HAP-1 (cell line): ENCODE results near the gene PDLIM5.
"Not testable (repeated sequence)": the region's sequence is repeated elsewhere in the genome, so short reads cannot be mapped to it uniquely, and the experiment has no call there.

ENCODE experiments used
- DNase-seq, 2 experiments: peaks; one replicate each; pipeline ENCODE4 v3.0.0-alpha.2; 2016 to 2020; ENCODE audit warnings: low spot score in 2 of 2
- H3K27me3 ChIP-seq: fragments of 250-450 bp; sonication (Bioruptor Pico); 2 replicates; pipeline ENCODE4 v1.5.1; 2020; ENCODE audit warnings: low read depth, mild to moderate bottlenecking, moderate library complexity
- H3K36me3 ChIP-seq: fragments of 250-450 bp; sonication (Bioruptor Pico); replicated peaks from 2 replicates; pipeline ENCODE4 v1.5.1; 2020; ENCODE audit warnings: mild to moderate bottlenecking
- H3K4me1 ChIP-seq: fragments of 250-450 bp; sonication (Bioruptor Pico); 2 replicates; pipeline ENCODE4 v1.5.1; 2020; ENCODE audit warnings: mild to moderate bottlenecking
- H3K4me3 ChIP-seq: fragments of 250-450 bp; sonication (Bioruptor Pico); 2 replicates; pipeline ENCODE4 v1.5.1; 2020; ENCODE audit warnings: mild to moderate bottlenecking, moderate library complexity
- H3K9me3 ChIP-seq: fragments of 250-450 bp; sonication (Bioruptor Pico); 2 replicates; pipeline ENCODE4 v1.5.1; 2020; ENCODE audit warnings: mild to moderate bottlenecking, moderate library complexity
- in situ Hi-C: fragments of 300-500 bp; cut with MboI; formaldehyde crosslinking; loops from 3 replicates; pipeline ENCODE4 v1.14.3; 2020; ENCODE audit warnings: low sequenced_read_pairs, inconsistent platforms, mixed read lengths

Gene PDLIM5

DNA sequence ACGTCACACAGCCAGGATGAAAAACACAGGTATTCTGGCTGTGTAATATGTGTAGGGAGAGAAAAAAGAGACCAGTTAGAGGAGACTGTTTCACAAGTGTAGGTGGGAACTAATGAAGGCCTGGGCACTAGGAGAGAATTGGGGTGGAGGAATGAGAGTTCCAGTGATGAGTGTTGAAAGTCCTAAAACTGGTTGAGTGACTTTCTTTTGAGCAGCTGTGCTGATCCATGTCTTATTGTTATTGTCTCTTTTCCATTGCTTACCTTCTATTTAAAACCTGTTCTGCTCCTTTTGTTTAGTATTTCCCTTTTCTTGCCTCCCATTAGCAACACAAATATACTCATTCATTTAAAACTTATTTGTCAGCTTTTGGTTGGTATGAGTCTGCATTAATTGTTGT is 88.7 kb downstream of the PDLIM5 start:
- H3K27me3 ChIP-seq, result no peaks in the 10 kb centered on the region
- peaks cover 59% of the 10 kb centered on the region for H3K4me1 ChIP-seq
- H3K4me3 ChIP-seq, result no peak overlapping the region
- in situ Hi-C loops, result no loop called here
- peak in 1 of 2 experiments; percentile 70 for DNase-seq
- H3K9me3 ChIP-seq, result no peaks in the 10 kb centered on the region
- no peaks in the 10 kb centered on the region for H3K36me3 ChIP-seq

GRCh38 chr4:94544811-94545210 is 93.1 kb downstream of the PDLIM5 start:
- H3K4me3 ChIP-seq, result no peak overlapping the region
- H3K27me3 ChIP-seq, result no peaks in the 10 kb centered on the region
- H3K4me1 ChIP-seq, result peaks cover 43% of the 10 kb centered on the region
- no peaks in the 10 kb centered on the region for H3K36me3 ChIP-seq
- H3K9me3 ChIP-seq, result no peaks in the 10 kb centered on the region
- DNase-seq, result no peak
- in situ Hi-C loops, result no loop called here

DNA sequence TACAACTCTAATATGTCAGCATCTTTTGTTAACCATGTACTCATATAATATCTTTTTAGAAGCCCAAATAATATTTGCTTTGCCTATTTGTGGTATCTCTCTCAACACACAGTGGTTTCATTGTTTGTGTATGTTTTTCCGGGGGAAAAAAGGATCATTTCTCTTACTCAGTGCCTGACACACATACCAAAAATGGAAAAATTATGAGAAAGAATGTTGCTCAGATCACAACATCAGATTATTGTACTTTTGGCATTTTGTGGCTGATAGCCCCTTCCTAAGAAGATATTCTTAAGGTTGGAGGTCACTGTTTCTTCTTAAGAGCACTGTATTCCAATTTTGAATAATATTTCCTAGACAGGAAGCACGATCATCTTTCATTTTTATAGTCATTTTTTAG is 93.6 kb downstream of the PDLIM5 start:
- Histone ChIP-seq H3K9me3 (no peaks in the 10 kb centered on the region), H3K27me3 (no peaks in the 10 kb centered on the region), H3K36me3 (no peaks in the 10 kb centered on the region), H3K4me1 (peaks cover 43% of the 10 kb centered on the region), H3K4me3 (no peak overlapping the region)
- DNase-seq, result no peak
- in situ Hi-C loops, result no loop called here

DNA sequence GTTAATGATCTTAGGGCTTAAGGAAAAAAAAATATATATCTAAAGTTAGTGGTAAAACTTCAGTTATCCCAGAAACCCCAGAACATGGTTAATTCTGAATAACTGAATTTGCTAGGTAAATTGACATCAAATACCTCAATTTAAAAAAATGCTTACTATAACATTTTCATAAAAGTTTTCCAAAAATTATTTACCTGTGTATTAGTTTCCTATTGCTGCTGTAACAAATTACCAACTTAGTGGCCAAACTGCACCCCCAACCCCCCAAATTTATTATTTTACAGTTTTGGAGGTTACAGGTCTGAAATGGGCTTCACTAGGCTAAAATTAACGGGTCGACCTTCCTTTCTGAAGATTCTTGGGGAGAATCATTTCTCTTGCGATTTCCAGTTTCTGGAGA is 95.2 kb downstream of the PDLIM5 start:
- in situ Hi-C loops, result no loop called here
- no peaks in the 10 kb centered on the region for H3K36me3 ChIP-seq
- no peaks in the 10 kb centered on the region for H3K27me3 ChIP-seq
- no peaks in the 10 kb centered on the region for H3K9me3 ChIP-seq
- peaks cover 54% of the 10 kb centered on the region for H3K4me1 ChIP-seq
- DNase-seq, result no peak
- no peak overlapping the region for H3K4me3 ChIP-seq

DNA sequence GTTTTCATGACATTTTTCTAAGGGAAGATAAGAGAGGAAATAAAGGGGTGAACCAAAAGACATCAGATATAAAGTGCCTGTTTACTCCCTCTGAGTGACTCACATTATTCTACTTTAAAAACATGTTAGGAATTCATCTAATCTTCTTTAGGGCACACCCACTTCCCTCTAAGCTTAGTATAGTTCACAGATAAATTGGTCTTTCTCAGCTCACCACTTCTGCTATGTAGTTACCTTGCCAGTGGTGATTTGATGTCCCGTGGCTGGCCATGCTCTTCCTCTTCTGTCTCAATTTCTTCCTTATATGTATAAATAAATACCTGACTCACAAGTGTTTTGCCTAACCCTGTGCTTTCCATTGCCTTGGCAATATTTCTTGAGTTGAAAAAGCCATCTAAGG is 96.8 kb downstream of the PDLIM5 start:
- peak in 1 of 2 experiments; percentile 67 for DNase-seq
- Histone ChIP-seq H3K36me3 (no peaks in the 10 kb centered on the region), H3K4me1 (peaks cover 62% of the 10 kb centered on the region), H3K27me3 (no peaks in the 10 kb centered on the region), H3K9me3 (no peaks in the 10 kb centered on the region), H3K4me3 (no peak overlapping the region)
- in situ Hi-C loops, result no loop called here

- Histone ChIP-seq H3K9me3 (no peaks in the 10 kb centered on the region), H3K4me3 (no peak overlapping the region), H3K4me1 (peaks cover 63% of the 10 kb centered on the region), H3K36me3 (no peaks in the 10 kb centered on the region), H3K27me3 (no peaks in the 10 kb centered on the region)
- no peak for DNase-seq
- in situ Hi-C loops, result no loop called here
These were observed 98.6 kb downstream of the PDLIM5 start for GRCh38 chr4:94550352-94550751.

GRCh38 chr4:94550851-94551250 is 99.1 kb downstream of the PDLIM5 start:
- in situ Hi-C loops, result no loop called here
- peak in 1 of 2 experiments; percentile 90 for DNase-seq
- Histone ChIP-seq H3K36me3 (no peaks in the 10 kb centered on the region), H3K4me3 (no peak overlapping the region), H3K4me1 (peaks cover 61% of the 10 kb centered on the region), H3K9me3 (no peaks in the 10 kb centered on the region), H3K27me3 (no peaks in the 10 kb centered on the region)

DNA sequence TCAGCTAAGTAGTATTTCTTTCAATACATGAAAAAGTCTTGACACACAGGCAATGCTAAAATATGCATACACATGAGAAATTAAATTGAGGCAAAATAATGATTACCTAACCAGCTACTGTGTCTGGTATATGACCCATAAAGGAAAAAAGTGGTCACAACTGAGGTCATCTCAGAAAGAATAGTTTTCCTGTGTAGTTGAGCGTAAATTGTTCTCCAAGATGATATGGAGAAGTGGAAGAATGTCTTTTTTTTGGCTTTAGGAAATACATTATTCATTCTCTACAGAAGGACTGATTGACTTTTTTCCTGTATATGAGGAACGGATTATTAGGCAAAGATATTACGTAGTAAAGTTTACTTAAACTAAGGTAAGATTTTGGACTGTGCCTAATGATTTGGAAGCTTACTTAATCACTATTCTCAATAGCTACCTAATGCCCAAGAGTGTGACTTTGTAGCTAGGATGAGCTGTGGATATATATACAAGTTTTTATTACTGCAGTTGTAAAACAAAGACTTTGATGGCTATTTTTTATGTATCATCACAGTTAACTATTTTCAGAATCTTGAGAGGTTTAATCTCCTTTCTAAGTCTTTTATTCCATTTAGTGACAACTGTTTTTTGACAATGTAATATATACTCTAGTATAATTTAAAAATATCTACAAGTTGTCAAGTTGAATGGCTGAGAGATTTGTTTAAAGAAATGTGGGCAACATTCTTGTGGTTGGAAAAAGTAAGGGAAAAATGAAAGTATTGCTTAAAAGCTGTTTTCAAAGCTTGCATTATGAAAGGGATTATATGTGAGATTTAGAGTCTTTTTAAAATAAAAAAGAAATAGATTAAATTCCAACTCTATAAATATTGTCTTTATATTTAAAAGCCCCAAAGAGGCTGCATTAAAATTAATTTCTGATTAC is 100.2 kb downstream of the PDLIM5 start:
- peaks cover 61% of the 10 kb centered on the region for H3K4me1 ChIP-seq
- no peaks in the 10 kb centered on the region for H3K9me3 ChIP-seq
- no peaks in the 10 kb centered on the region for H3K36me3 ChIP-seq
- in situ Hi-C loops, result no loop called here
- H3K27me3 ChIP-seq, result no peaks in the 10 kb centered on the region
- DNase-seq, result peak in 1 of 2 experiments; percentile 68
- H3K4me3 ChIP-seq, result no peak overlapping the region

GRCh38 chr4:94556047-94556446 is 104.3 kb downstream of the PDLIM5 start:
- DNase-seq, H3K4me3 ChIP-seq, H3K36me3 ChIP-seq, H3K9me3 ChIP-seq, in situ Hi-C loops, H3K27me3 ChIP-seq: not testable (repeated sequence)
- peaks cover 24% of the 10 kb centered on the region for H3K4me1 ChIP-seq

- in situ Hi-C loops, H3K4me3 ChIP-seq, H3K36me3 ChIP-seq, H3K9me3 ChIP-seq, H3K27me3 ChIP-seq, DNase-seq: not testable (repeated sequence)
- peaks cover 11% of the 10 kb centered on the region for H3K4me1 ChIP-seq
These were observed 105.9 kb downstream of the PDLIM5 start for GRCh38 chr4:94557632-94558031.

DNA sequence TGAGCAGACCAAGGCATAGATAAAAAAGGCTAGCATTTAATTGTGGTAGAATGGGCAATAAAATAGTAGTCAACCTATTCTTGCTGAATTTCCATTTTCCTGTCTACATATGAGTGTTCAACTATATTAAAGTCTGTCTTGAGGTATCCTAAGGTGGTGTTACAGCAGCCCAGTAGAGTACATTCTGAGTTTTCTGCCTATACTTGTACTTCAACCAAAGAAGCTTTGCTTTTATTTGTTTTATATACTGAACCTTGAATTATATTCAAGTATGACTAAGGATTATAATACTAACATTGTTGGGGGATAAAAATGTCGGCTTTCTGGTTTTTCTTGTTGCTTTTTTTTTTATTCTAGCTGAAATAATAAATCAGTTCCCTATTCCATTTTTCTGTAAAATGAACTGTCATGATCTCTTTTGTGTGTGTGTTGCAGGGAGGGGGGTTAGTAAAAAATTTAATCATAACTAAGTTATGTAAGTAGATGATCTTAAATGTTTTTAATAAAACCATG is 106.7 kb downstream of the PDLIM5 start:
- no peak for DNase-seq
- peaks cover 10% of the 10 kb centered on the region for H3K4me1 ChIP-seq
- in situ Hi-C loops, result no loop called here
- no peaks in the 10 kb centered on the region for H3K27me3 ChIP-seq
- H3K36me3 ChIP-seq, result no peaks in the 10 kb centered on the region
- no peaks in the 10 kb centered on the region for H3K9me3 ChIP-seq
- H3K4me3 ChIP-seq, result no peak overlapping the region

DNA sequence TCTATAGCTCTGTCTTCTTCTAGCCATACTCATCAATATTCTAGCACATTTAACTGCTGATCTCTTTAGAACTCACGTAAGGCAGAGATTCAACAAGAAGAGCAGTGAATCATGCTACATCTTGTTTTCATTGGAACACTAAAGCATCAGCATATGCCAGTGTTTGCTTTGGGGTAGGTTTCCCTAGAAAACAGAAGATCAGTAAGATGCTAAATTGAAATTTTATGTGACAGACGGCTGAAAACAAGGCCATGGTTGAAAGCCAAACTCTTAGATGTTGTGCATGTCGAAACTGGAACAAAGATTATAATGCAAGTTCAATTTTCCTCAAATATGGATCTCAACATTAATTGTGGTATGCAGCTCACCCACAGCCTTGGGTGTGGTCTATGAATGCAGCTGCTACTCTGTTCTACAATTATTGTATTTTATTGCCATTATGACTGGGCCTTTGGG is 107.6 kb downstream of the PDLIM5 start:
- in situ Hi-C loops, result no loop called here
- no peaks in the 10 kb centered on the region for H3K9me3 ChIP-seq
- H3K4me1 ChIP-seq, result peaks cover 2% of the 10 kb centered on the region; the same call in 1 of the 2 replicates
- H3K36me3 ChIP-seq, result no peaks in the 10 kb centered on the region
- no peaks in the 10 kb centered on the region for H3K27me3 ChIP-seq
- no peak for DNase-seq
- H3K4me3 ChIP-seq, result no peak overlapping the region

- Histone ChIP-seq H3K27me3 (no peaks in the 10 kb centered on the region), H3K4me1 (peaks cover 13% of the 10 kb centered on the region), H3K9me3 (no peaks in the 10 kb centered on the region), H3K4me3 (no peak overlapping the region), H3K36me3 (no peaks in the 10 kb centered on the region)
- in situ Hi-C loops, result no loop called here
- no peak for DNase-seq
These were observed 109.7 kb downstream of the PDLIM5 start for GRCh38 chr4:94561249-94562024.

GRCh38 chr4:94562285-94562684 is 110.5 kb downstream of the PDLIM5 start:
- in situ Hi-C loops, result no loop called here

More at GRCh38 chr4:94562285-94562684, 110.5 kb downstream of the PDLIM5 start:
- no peak for DNase-seq
- Histone ChIP-seq H3K4me3 (no peak overlapping the region), H3K9me3 (no peaks in the 10 kb centered on the region), H3K36me3 (no peaks in the 10 kb centered on the region), H3K27me3 (no peaks in the 10 kb centered on the region), H3K4me1 (peaks cover 16% of the 10 kb centered on the region)
